DOHH2 (cell line): ENCODE results near the gene MMP15.

Source experiments
- EZH2phosphoT487 ChIP-seq: fragments of 200-600 bp; sonication (generic); IDR thresholded peaks from 2 replicates; pipeline ENCODE4 v1.6.1; 2017; ENCODE audit warnings: borderline replicate concordance, mild to moderate bottlenecking, antibody characterized with exemption, low read length, moderate library complexity, mixed read lengths
- TF ChIP-seq, protein P1 (sequence below): fragments of 200-600 bp; sonication (generic); IDR thresholded peaks from one replicate; pipeline ENCODE4 v1.5.1; 2014; ENCODE audit warnings: antibody characterized with exemption, mild to moderate bottlenecking, low read depth, low read length; ENCODE audit not compliant: poor library complexity, severe bottlenecking

DNA sequence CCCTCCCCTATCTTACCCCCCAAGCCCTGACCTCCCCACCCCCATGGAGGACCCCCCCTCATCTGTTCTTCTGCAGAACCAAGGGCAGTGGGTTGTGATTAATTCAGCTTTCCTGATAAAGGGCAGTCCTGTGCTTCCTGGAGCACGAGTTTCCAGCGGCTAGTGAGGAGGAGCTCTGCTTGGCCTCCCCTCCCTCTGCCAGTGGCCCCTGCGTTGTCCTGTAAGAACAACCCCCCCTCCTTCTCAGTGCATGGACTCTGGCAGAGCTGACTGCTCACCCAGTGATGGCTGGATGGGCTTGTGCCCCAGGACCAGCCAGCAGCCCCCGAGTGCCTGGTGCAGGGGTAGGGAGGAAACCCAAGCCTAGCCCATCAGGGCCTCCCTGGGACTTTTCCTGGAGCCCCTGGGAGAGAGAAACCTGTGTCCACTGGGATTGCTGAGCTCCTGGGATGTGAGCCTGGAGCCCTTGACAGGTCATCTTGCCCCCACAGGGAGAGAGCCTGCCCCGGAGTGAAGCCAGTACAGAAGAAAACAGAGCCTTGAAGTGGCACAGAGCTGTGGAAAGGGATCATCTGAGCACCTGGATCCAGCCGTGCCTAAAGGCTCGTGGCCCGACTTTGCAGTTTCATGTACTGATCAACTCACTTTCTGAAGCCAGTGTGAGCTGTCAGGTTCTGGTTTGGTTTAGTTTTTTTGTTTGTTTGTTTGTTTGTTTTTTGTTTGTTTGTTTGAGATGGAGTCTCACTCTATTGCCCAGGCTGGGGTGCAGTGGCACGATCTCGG is 26.5 kb downstream of the MMP15 start:
- TF ChIP-seq, protein P1, sequence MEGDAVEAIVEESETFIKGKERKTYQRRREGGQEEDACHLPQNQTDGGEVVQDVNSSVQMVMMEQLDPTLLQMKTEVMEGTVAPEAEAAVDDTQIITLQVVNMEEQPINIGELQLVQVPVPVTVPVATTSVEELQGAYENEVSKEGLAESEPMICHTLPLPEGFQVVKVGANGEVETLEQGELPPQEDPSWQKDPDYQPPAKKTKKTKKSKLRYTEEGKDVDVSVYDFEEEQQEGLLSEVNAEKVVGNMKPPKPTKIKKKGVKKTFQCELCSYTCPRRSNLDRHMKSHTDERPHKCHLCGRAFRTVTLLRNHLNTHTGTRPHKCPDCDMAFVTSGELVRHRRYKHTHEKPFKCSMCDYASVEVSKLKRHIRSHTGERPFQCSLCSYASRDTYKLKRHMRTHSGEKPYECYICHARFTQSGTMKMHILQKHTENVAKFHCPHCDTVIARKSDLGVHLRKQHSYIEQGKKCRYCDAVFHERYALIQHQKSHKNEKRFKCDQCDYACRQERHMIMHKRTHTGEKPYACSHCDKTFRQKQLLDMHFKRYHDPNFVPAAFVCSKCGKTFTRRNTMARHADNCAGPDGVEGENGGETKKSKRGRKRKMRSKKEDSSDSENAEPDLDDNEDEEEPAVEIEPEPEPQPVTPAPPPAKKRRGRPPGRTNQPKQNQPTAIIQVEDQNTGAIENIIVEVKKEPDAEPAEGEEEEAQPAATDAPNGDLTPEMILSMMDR = no peak
- TF ChIP-seq EZH2phosphoT487 = no peak
